HepG2 (cell line): ENCODE results near the gene ACTN4. TPM values are rescaled to one million over a fixed set of nuclear protein-coding genes. Genes with fewer than 3 reads are reported as not detected.

Source experiments
- CENPX ChIP-seq: sonication (generic); formaldehyde crosslinking; IDR thresholded peaks from 2 replicates; pipeline ENCODE4 v1.9.0; 2021; ENCODE audit warnings: mild to moderate bottlenecking, missing genetic modification reagents, moderate library complexity
- GATAD1 ChIP-seq: IDR thresholded peaks from 2 replicates; pipeline ENCODE4 v1.6.1; 2016; ENCODE audit warnings: missing genetic modification reagents, missing compliant biosample characterization
- HDAC6 ChIP-seq: fragments of 200-600 bp; sonication (generic); IDR thresholded peaks from 2 replicates; pipeline ENCODE4 v1.7.0; 2017; ENCODE audit warnings: mild to moderate bottlenecking, antibody characterized with exemption, low read length, low read depth
- IRF2 ChIP-seq: IDR thresholded peaks from 2 replicates; pipeline ENCODE4 v1.6.1; 2018; ENCODE audit warnings: missing genetic modification reagents, missing compliant biosample characterization
- MED13 ChIP-seq: sonication (generic); formaldehyde crosslinking; IDR thresholded peaks from 2 replicates; pipeline ENCODE4 v1.5.0; 2020; ENCODE audit warnings: missing genetic modification reagents
- NFKB2 ChIP-seq: sonication (generic); formaldehyde crosslinking; IDR thresholded peaks from 2 replicates; pipeline ENCODE4 v1.4.0; 2020; ENCODE audit warnings: missing genetic modification reagents, borderline replicate concordance
- PAF1 ChIP-seq: IDR thresholded peaks from 2 replicates; pipeline ENCODE4 v1.6.1; 2016; ENCODE audit warnings: missing genetic modification reagents, missing compliant biosample characterization
- RBM39 ChIP-seq: fragments of 200-400 bp; formaldehyde crosslinking; IDR thresholded peaks from one replicate; pipeline ENCODE4 v1.6.1; 2018; ENCODE audit warnings: antibody characterized with exemption, mild to moderate bottlenecking, low read depth, low read length; ENCODE audit not compliant: poor library complexity, severe bottlenecking
- SAP130 ChIP-seq: IDR thresholded peaks from 2 replicates; pipeline ENCODE4 v1.6.1; 2016; ENCODE audit warnings: low read depth
- ZFYVE20 ChIP-seq: sonication (generic); formaldehyde crosslinking; IDR thresholded peaks from 2 replicates; pipeline ENCODE4 v1.8.0; 2023; ENCODE audit warnings: low read depth, mild to moderate bottlenecking, moderate library complexity, missing genetic modification reagents, borderline replicate concordance
- ZNF101 ChIP-seq: sonication (generic); formaldehyde crosslinking; IDR thresholded peaks from 2 replicates; pipeline ENCODE4 v1.4.0; 2020; ENCODE audit warnings: mild to moderate bottlenecking, low read depth, missing genetic modification reagents, borderline replicate concordance
- ZNF124 ChIP-seq: sonication (generic); formaldehyde crosslinking; IDR thresholded peaks from 2 replicates; pipeline ENCODE4 v1.4.0; 2020; ENCODE audit warnings: missing genetic modification reagents
- ZNF180 ChIP-seq: sonication (generic); formaldehyde crosslinking; IDR thresholded peaks from 2 replicates; pipeline ENCODE4 v1.4.0; 2020; ENCODE audit warnings: low read depth, missing genetic modification reagents, borderline replicate concordance
- ZNF331 ChIP-seq: sonication (generic); formaldehyde crosslinking; IDR thresholded peaks from 2 replicates; pipeline ENCODE4 v1.4.0; 2020; ENCODE audit warnings: missing genetic modification reagents
- ZNF816 ChIP-seq: sonication (generic); formaldehyde crosslinking; IDR thresholded peaks from 2 replicates; pipeline ENCODE4 v1.8.0; 2022; ENCODE audit warnings: missing genetic modification reagents, mild to moderate bottlenecking, borderline replicate concordance
- ZSCAN29 ChIP-seq: sonication (generic); formaldehyde crosslinking; conservative IDR thresholded peaks from 2 replicates; pipeline ENCODE4 v1.4.0; 2020; ENCODE audit warnings: mild to moderate bottlenecking, missing genetic modification reagents
- polyA plus RNA-seq, 8 experiments: library from polyadenylated mRNA; depleted of rRNA in 3 of 8; stranded (reverse) in 7 of 8; unstranded in 1 of 8; fragments of >200 nt; fragmentation: Illumina TruSeq in 4 of 8; extraction: Trizol in 4 of 8; gene quantifications; 2 replicates each; pipeline versions ENCODE4 v1.2.1 to v1.2.3, GENCODE V29; 2011 to 2016; ENCODE audit warnings: low read depth in 4 of 8, missing spikeins in 1 of 8, mixed read lengths in 1 of 8; ENCODE audit not compliant: insufficient read depth in 1 of 8
- total RNA-seq, 5 experiments: library from RNA; depleted of rRNA; stranded (reverse); fragments of >200 nt; fragmentation: Illumina TruSeq; extraction: Trizol; gene quantifications; 2 replicates each; pipeline ENCODE4 v1.2.3, GENCODE V29; 2016; ENCODE audit warnings: low read depth in 1 of 5
- TF ChIP-seq, protein P1 (sequence below): sonication (generic); formaldehyde crosslinking; IDR thresholded peaks from 2 replicates; pipeline ENCODE4 v1.4.0; 2020; ENCODE audit warnings: low read depth, missing genetic modification reagents
- TF ChIP-seq, protein P2 (sequence below): sonication (generic); formaldehyde crosslinking; IDR thresholded peaks from 2 replicates; pipeline ENCODE4 v1.5.0; 2020; ENCODE audit warnings: mild to moderate bottlenecking, missing genetic modification reagents, borderline replicate concordance
- TF ChIP-seq, protein P3 (sequence below): sonication (generic); formaldehyde crosslinking; conservative IDR thresholded peaks from 2 replicates; pipeline ENCODE4 v1.8.0; 2022; ENCODE audit warnings: mild to moderate bottlenecking, moderate library complexity, missing genetic modification reagents

Gene ACTN4
- total and polyA plus RNA-seq, 2 of the 13 experiments (the other 11 are each of a cell fraction or from before 2014, with no cell fraction given): 171 to 192 TPM

DNA sequence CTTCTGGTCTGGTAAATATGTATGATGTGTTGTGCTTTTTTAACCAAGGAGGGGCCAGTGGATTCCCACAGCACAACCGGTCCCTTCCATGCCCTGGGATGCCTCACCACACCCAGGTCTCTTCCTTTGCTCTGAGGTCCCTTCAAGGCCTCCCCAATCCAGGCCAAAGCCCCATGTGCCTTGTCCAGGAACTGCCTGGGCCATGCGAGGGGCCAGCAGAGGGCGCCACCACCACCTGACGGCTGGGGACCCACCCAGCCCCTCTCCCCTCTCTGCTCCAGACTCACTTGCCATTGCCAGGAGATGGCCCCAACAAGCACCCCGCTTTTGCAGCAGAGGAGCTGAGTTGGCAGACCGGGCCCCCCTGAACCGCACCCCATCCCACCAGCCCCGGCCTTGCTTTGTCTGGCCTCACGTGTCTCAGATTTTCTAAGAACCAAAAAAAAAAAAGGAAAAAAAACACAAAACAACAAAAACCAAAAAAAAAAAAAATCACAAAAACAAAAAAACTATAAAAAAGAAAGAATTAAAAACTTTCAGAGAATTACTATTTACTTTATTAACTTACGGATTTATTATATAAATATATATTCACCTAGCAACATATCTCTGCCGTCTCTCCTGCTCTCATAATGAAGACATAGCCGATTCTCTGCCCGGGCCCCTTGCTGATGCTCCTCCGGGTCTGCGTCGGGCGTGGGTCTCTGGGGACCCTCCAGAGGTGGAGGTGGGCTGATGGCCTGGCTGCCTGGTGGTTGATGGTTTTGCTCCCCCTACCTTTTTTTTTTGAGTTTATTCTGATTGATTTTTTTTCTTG is 82.4 kb downstream of the ACTN4 start (continued):
- TF ChIP-seq, protein P1, sequence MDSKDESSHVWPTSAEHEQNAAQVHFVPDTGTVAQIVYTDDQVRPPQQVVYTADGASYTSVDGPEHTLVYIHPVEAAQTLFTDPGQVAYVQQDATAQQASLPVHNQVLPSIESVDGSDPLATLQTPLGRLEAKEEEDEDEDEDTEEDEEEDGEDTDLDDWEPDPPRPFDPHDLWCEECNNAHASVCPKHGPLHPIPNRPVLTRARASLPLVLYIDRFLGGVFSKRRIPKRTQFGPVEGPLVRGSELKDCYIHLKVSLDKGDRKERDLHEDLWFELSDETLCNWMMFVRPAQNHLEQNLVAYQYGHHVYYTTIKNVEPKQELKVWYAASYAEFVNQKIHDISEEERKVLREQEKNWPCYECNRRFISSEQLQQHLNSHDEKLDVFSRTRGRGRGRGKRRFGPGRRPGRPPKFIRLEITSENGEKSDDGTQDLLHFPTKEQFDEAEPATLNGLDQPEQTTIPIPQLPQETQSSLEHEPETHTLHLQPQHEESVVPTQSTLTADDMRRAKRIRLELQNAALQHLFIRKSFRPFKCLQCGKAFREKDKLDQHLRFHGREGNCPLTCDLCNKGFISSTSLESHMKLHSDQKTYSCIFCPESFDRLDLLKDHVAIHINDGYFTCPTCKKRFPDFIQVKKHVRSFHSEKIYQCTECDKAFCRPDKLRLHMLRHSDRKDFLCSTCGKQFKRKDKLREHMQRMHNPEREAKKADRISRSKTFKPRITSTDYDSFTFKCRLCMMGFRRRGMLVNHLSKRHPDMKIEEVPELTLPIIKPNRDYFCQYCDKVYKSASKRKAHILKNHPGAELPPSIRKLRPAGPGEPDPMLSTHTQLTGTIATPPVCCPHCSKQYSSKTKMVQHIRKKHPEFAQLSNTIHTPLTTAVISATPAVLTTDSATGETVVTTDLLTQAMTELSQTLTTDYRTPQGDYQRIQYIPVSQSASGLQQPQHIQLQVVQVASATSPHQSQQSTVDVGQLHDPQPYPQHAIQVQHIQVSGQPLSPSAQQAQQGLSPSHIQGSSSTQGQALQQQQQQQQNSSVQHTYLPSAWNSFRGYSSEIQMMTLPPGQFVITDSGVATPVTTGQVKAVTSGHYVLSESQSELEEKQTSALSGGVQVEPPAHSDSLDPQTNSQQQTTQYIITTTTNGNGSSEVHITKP (CRISPR knock-in tag): no peak
- TF ChIP-seq ZFYVE20 (CRISPR knock-in tag): no peak
- TF ChIP-seq, protein P2, sequence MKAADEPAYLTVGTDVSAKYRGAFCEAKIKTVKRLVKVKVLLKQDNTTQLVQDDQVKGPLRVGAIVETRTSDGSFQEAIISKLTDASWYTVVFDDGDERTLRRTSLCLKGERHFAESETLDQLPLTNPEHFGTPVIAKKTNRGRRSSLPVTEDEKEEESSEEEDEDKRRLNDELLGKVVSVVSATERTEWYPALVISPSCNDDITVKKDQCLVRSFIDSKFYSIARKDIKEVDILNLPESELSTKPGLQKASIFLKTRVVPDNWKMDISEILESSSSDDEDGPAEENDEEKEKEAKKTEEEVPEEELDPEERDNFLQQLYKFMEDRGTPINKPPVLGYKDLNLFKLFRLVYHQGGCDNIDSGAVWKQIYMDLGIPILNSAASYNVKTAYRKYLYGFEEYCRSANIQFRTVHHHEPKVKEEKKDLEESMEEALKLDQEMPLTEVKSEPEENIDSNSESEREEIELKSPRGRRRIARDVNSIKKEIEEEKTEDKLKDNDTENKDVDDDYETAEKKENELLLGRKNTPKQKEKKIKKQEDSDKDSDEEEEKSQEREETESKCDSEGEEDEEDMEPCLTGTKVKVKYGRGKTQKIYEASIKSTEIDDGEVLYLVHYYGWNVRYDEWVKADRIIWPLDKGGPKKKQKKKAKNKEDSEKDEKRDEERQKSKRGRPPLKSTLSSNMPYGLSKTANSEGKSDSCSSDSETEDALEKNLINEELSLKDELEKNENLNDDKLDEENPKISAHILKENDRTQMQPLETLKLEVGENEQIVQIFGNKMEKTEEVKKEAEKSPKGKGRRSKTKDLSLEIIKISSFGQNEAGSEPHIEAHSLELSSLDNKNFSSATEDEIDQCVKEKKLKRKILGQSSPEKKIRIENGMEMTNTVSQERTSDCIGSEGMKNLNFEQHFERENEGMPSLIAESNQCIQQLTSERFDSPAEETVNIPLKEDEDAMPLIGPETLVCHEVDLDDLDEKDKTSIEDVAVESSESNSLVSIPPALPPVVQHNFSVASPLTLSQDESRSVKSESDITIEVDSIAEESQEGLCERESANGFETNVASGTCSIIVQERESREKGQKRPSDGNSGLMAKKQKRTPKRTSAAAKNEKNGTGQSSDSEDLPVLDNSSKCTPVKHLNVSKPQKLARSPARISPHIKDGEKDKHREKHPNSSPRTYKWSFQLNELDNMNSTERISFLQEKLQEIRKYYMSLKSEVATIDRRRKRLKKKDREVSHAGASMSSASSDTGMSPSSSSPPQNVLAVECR (CRISPR knock-in tag): peak; percentile 48; the same call in 1 of the 2 replicates
- TF ChIP-seq HDAC6: no peak
- TF ChIP-seq SAP130 (CRISPR knock-in tag): 0 out of 2 replicates have a peak, but pooled peaks have one; percentile 32
- TF ChIP-seq ZNF816 (CRISPR knock-in tag): no peak
- TF ChIP-seq MED13: no peak
- TF ChIP-seq RBM39: peak; percentile 41
- TF ChIP-seq, protein P3, sequence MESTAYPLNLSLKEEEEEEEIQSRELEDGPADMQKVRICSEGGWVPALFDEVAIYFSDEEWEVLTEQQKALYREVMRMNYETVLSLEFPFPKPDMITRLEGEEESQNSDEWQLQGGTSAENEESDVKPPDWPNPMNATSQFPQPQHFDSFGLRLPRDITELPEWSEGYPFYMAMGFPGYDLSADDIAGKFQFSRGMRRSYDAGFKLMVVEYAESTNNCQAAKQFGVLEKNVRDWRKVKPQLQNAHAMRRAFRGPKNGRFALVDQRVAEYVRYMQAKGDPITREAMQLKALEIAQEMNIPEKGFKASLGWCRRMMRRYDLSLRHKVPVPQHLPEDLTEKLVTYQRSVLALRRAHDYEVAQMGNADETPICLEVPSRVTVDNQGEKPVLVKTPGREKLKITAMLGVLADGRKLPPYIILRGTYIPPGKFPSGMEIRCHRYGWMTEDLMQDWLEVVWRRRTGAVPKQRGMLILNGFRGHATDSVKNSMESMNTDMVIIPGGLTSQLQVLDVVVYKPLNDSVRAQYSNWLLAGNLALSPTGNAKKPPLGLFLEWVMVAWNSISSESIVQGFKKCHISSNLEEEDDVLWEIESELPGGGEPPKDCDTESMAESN (CRISPR knock-in tag): 0 out of 2 replicates have a peak, but pooled peaks have one; percentile 29
- TF ChIP-seq GATAD1 (CRISPR knock-in tag): peak; percentile 47; the same call in 1 of the 2 replicates
- peak; percentile 49; the same call in 1 of the 2 replicates for TF ChIP-seq IRF2
- no peak for TF ChIP-seq ZNF101 (CRISPR knock-in tag)
- TF ChIP-seq NFKB2: peak; percentile 24; the same call in 1 of the 2 replicates
- TF ChIP-seq ZNF180 (CRISPR knock-in tag): no peak
- 0 out of 2 replicates have a peak, but pooled peaks have one; percentile 17 for TF ChIP-seq ZNF331 (CRISPR knock-in tag)
- no peak for TF ChIP-seq CENPX (CRISPR knock-in tag)
- TF ChIP-seq PAF1: peak; percentile 76; the same call in 1 of the 2 replicates
- no peak for TF ChIP-seq ZNF124 (CRISPR knock-in tag)
- no peak for TF ChIP-seq ZSCAN29 (CRISPR knock-in tag)
